H4 (cell line): ENCODE measurements around the gene CGA. TPM values are rescaled to one million over a fixed set of nuclear protein-coding genes. Genes with fewer than 3 reads are reported as not detected.

Experiments
- DNase-seq: peaks from one replicate; pipeline ENCODE4 v3.0.0-alpha.2; 2015; ENCODE audit warnings: low spot score
- total RNA-seq: library from RNA; depleted of rRNA; stranded (reverse); fragments of >200 nt; shearing (Covaris generic); gene quantifications from 2 replicates; pipeline ENCODE4 v1.2.3, GENCODE V29; 2014; rRNA removed

CGA gene
- total RNA-seq, 1 experiment from 2014 or later = not detected

GRCh38 chr6:87089135-87089534, 5.8 kb downstream of the CGA start:
- DNase-seq = no peak

GRCh38 chr6:87088076-87088475, 6.8 kb downstream of the CGA start:
- DNase-seq = no peak

DNA sequence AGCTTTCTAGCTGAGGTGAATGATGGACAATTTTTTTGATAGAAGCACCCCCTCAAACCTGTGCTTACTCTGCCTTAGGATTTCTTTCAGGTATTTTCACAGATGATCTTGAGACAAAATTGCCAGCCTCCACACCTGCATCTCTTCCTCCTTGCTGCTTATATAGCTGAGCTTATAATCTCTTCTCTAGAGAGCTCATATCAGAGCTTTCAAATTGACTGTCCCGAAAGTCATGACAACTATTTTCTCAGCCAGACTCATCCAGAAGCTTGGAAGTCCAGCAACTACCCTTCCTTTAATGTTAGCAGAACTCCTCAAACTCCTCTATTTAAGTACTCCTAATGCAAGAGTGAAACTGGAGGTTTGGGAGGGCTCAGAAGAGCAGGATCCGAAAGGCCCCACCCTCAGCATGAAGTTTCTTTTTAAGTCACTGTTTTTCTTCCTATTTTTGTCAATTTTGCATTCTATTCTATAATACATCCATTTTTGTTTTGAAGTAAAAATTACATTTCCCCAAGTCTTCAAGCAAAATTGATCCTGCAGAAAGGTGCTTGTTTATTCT, 12.7 kb downstream of the CGA start:
- no peak for DNase-seq

- peak; percentile 50 for DNase-seq
These were observed 15.8 kb downstream of the CGA start for GRCh38 chr6:87078983-87079616.

- DNase-seq = no peak
These were observed 19.7 kb downstream of the CGA start for GRCh38 chr6:87075168-87075567.

GRCh38 chr6:87074101-87074621, 20.7 kb downstream of the CGA start:
- DNase-seq = no peak

GRCh38 chr6:87071683-87072082, 23.2 kb downstream of the CGA start:
- DNase-seq = no peak

GRCh38 chr6:87070741-87071140, 24.2 kb downstream of the CGA start:
- DNase-seq = no peak

DNA sequence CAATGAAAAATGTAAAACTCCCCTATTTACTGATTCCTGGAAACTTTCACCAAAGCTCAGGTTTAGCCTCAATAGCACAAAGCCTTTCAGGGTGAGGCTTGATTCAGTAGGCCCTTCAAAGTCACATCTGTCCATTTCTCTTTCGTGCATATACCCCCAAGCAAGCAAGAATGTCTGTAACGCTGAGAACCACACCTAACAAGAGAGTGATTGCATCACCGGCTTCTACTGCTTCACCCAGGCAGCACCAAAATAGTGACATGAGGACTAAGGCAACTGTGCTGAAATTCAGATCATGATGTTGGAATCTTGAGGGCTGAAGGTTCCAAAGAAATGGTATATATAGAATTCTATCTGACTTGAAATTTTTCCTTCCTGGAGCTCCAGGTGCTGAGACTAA, 26.1 kb downstream of the CGA start:
- no peak for DNase-seq

DNA sequence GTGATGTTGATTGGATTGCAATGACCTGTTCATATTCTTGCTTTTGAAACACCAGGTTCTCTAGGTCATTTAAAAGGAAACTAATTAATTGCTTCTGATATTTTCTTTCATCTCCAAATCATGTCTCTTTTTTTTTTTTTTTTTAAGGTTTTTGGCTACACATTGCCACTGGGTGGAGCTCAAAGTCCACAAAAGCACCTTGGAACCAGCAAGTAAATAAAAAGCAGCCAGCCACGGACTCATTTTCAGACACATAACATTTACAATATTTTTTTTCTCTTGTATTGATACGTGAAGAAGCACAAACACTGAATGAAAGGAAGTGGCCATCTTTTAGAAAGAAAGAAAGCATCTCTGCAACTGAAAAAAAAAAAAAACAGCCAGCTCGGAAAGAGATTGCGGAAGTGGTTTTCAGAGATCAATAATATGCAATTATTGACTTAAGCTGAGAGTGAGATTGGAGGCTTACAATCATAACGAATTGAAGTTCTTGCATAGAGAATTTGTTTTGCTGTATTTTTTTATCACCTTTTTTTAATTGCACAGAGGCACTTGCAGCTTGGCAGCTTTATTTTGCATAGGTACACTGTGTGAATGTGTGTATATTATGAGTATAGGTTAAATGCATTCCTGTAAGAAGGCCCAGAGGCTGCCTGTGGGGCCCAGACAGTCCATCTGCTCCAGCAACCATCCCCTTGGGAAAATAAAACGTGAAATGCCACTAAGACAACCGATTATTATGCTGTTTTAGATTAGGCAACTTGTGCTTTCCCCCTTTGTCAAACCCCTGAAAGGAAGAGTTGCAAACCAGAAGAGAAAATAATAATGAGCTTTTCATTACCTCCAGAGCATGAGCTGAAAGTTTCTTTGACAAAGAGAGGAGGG, 28.2 kb downstream of the CGA start:
- DNase-seq = peak; percentile 30

GRCh38 chr6:87065117-87065516, 29.8 kb downstream of the CGA start:
- DNase-seq = no peak

GRCh38 chr6:87059943-87060342, 35.0 kb downstream of the CGA start:
- no peak for DNase-seq

DNA sequence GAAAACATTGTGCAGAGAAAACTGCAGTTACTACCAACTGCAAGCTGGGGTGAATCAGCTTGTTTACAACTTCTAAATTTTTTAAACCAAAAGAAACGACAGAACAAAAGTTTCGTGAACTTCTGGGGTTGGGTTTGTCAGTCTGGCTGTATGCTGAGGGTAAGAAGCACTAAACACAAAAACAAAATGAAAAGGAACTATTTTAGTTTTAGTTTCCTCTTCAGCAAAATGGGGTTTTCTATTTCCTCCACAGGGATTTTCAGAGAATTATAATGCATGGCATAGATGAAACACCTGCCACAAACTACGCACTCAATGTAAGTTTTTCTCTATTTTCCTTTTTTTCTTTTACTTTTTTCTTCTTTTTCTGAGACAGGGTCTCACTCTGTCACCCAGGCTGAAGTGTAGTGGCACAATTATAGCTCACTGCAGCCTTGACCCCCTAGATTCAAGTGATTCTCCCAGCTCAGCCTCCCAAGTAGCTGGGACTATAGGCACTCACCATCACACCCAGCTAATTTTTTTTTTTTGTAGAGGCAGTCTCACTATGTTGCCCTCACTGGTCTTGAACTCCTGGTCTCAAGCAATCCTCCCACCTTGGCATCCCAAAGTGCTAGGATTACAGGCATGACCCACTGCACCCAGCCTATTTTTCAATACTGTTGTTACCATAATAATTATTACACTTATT, 40.6 kb downstream of the CGA start:
- no peak for DNase-seq

DNA sequence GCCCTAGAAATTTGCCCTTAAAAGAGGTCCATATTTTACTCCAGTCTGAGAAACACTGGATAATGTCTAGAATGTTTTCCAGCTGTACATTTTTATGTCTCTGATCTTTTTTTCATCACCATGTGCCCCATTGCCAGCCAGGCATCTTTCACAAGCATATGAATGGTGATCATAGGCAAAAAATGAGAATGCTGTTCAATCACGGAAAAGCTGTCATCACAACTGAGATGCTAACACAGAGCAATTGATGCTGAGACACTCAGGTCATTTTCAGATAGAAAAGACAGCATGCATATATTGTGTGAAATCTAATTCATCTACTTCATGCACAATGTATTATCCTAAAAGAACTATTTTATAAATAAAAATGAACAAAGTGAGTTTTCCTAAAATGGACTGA, 41.6 kb downstream of the CGA start:
- DNase-seq = no peak

- no peak for DNase-seq
These were observed 45.1 kb downstream of the CGA start for GRCh38 chr6:87049779-87050178.

- no peak for DNase-seq
These were observed 49.3 kb downstream of the CGA start for GRCh38 chr6:87045521-87046075.

DNA sequence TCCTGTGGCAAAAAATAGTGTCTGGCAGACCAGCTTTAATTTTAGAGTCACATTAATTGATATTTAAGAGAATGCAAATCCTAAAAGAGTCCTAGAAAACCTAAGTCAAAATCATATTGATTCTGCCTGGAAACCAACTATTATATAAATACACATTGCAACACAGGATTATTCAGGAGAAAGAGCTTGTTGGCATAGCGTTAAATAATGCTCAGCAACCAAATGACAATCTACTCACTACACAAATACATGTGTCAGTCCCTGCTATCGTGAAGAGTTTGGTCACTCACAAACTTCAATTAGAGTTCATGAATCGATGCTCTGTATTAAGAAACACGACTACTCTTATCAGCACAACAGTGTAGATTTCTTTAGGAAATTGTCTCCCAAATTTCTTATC, 54.2 kb downstream of the CGA start:
- no peak for DNase-seq

Other genes with a start within 250 kb of the CGA start
- not detected in 2 replicates for gene HTR1E, start 157.6 kb downstream of the CGA start, total RNA-seq
- gene ZNF292, start 60.5 kb upstream of the CGA start, total RNA-seq = 3.0 and 4.6 TPM in 2 replicates
- gene SMIM8, start 227.5 kb upstream of the CGA start, total RNA-seq = 3.3 and 5.3 TPM in 2 replicates
- not detected in 2 replicates for gene GJB7, start 234.2 kb upstream of the CGA start, total RNA-seq
- 0.12 TPM in 1 of 2 replicates, not detected in the other for gene C6orf163, start 249.7 kb upstream of the CGA start, total RNA-seq